DND-41 (cell line): ENCODE measurements around the gene MYL6B.
"Not testable (repeated sequence)": the region's sequence is repeated elsewhere in the genome, so short reads cannot be mapped to it uniquely, and the experiment has no call there.

Source experiments
- EZH2 ChIP-seq: IDR thresholded peaks from 3 replicates; pipeline ENCODE4 v1.6.1; 2012; ENCODE audit warnings: borderline replicate concordance, low read depth, mild to moderate bottlenecking, moderate library complexity, low read length, inconsistent platforms; ENCODE audit not compliant: severe bottlenecking
- TF ChIP-seq, protein P1 (sequence below): IDR thresholded peaks from 2 replicates; pipeline ENCODE4 v1.5.1; 2012; ENCODE audit warnings: borderline replicate concordance, low read length, moderate library complexity, mild to moderate bottlenecking; ENCODE audit not compliant: poor library complexity, severe bottlenecking; ENCODE audit errors: extremely low read depth

DNA sequence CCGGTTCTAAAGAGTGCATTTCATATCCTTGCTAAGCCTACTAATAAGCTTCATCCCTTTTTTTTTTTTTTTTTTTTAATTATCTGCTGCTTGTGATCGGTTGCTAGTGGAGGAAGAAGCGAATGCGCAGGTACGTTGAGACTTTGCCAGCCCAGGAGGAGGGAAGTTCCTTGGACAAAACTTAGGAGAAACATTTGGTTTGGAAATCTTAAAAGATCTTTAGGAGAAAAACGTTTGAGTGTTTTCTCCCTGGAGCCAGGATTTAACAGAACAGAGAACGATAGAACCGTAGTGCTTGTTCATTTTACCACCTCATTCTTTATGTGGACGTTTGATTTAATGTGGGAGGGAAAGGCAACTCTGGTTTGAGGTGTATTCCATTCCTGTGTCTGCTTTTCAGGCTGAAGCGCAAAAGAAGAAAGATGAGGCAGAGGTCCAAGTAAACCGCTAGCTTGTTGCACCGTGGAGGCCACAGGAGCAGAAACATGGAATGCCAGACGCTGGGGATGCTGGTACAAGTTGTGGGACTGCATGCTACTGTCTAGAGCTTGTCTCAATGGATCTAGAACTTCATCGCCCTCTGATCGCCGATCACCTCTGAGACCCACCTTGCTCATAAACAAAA is 35.2 kb upstream of the MYL6B start:
- TF ChIP-seq, protein P1, sequence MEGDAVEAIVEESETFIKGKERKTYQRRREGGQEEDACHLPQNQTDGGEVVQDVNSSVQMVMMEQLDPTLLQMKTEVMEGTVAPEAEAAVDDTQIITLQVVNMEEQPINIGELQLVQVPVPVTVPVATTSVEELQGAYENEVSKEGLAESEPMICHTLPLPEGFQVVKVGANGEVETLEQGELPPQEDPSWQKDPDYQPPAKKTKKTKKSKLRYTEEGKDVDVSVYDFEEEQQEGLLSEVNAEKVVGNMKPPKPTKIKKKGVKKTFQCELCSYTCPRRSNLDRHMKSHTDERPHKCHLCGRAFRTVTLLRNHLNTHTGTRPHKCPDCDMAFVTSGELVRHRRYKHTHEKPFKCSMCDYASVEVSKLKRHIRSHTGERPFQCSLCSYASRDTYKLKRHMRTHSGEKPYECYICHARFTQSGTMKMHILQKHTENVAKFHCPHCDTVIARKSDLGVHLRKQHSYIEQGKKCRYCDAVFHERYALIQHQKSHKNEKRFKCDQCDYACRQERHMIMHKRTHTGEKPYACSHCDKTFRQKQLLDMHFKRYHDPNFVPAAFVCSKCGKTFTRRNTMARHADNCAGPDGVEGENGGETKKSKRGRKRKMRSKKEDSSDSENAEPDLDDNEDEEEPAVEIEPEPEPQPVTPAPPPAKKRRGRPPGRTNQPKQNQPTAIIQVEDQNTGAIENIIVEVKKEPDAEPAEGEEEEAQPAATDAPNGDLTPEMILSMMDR = not testable (repeated sequence)
- not testable (repeated sequence) for TF ChIP-seq EZH2
